ENCODE data around the gene ELMO1.

The ELMO1 gene

GRCh38 chr7:37282093-37282444 lies 166.6 kb downstream of the ELMO1 start:
- in situ Hi-C loops (cut with MboI; ENCODE audit: low sequenced_read_pairs): no loop called here

- in situ Hi-C loops (cut with MboI; ENCODE audit: low sequenced_read_pairs): no loop called here
Measured at GRCh38 chr7:37281368-37282092, 167.1 kb downstream of the ELMO1 start.

- in situ Hi-C loops (cut with MboI; ENCODE audit: low sequenced_read_pairs): no loop called here
Measured at GRCh38 chr7:37277513-37277912, 171.2 kb downstream of the ELMO1 start.

GRCh38 chr7:37275078-37275710 lies 173.5 kb downstream of the ELMO1 start:
- in situ Hi-C loops (cut with MboI; ENCODE audit: low sequenced_read_pairs): no loop called here

GRCh38 chr7:37273891-37274290 lies 174.8 kb downstream of the ELMO1 start:
- in situ Hi-C loops (cut with MboI; ENCODE audit: low sequenced_read_pairs): no loop called here

GRCh38 chr7:37269711-37270508 lies 178.8 kb downstream of the ELMO1 start:
- in situ Hi-C loops (cut with MboI; ENCODE audit: low sequenced_read_pairs): no loop called here

GRCh38 chr7:37267251-37267650 lies 181.4 kb downstream of the ELMO1 start:
- in situ Hi-C loops (cut with MboI; ENCODE audit: low sequenced_read_pairs): no loop called here

- in situ Hi-C loops (cut with MboI; ENCODE audit: low sequenced_read_pairs): no loop called here
Measured at GRCh38 chr7:37265876-37266275, 182.8 kb downstream of the ELMO1 start.

GRCh38 chr7:37265006-37265405 lies 183.7 kb downstream of the ELMO1 start:
- in situ Hi-C loops (cut with MboI; ENCODE audit: low sequenced_read_pairs): no loop called here

GRCh38 chr7:37262181-37262580 lies 186.5 kb downstream of the ELMO1 start:
- in situ Hi-C loops (cut with MboI; ENCODE audit: low sequenced_read_pairs): no loop called here

GRCh38 chr7:37259319-37259821 lies 189.3 kb downstream of the ELMO1 start:
- in situ Hi-C loops (cut with MboI; ENCODE audit: low sequenced_read_pairs): no loop called here

GRCh38 chr7:37256631-37257030 lies 192.0 kb downstream of the ELMO1 start:
- in situ Hi-C loops (cut with MboI; ENCODE audit: low sequenced_read_pairs): no loop called here

- in situ Hi-C loops (cut with MboI; ENCODE audit: low sequenced_read_pairs): no loop called here
Measured at GRCh38 chr7:37255327-37255944, 193.2 kb downstream of the ELMO1 start.

- in situ Hi-C loops (cut with MboI; ENCODE audit: low sequenced_read_pairs): no loop called here
Measured at GRCh38 chr7:37251222-37251621, 197.4 kb downstream of the ELMO1 start.

GRCh38 chr7:37249240-37249639 lies 199.4 kb downstream of the ELMO1 start:
- in situ Hi-C loops (cut with MboI; ENCODE audit: low sequenced_read_pairs): no loop called here

- in situ Hi-C loops (cut with MboI; ENCODE audit: low sequenced_read_pairs): no loop called here
Measured at GRCh38 chr7:37248396-37248861, 200.2 kb downstream of the ELMO1 start.

GRCh38 chr7:37247861-37248260 lies 200.8 kb downstream of the ELMO1 start:
- in situ Hi-C loops (cut with MboI; ENCODE audit: low sequenced_read_pairs): no loop called here

GRCh38 chr7:37245590-37245989 lies 203.1 kb downstream of the ELMO1 start:
- in situ Hi-C loops (cut with MboI; ENCODE audit: low sequenced_read_pairs): no loop called here

- in situ Hi-C loops (cut with MboI; ENCODE audit: low sequenced_read_pairs): no loop called here
Measured at GRCh38 chr7:37236906-37237305, 211.8 kb downstream of the ELMO1 start.

GRCh38 chr7:37235813-37236212 lies 212.9 kb downstream of the ELMO1 start:
- in situ Hi-C loops (cut with MboI; ENCODE audit: low sequenced_read_pairs): no loop called here

- in situ Hi-C loops (cut with MboI; ENCODE audit: low sequenced_read_pairs): no loop called here
Measured at GRCh38 chr7:37234928-37235327, 213.7 kb downstream of the ELMO1 start.

Measured in hTERT RPE-1 (cell line).